Esophagus muscularis mucosa (tissue), 4 donors: ENCODE results near the gene KTN1. TPM values are rescaled to one million over a fixed set of nuclear protein-coding genes. Genes with fewer than 3 reads are reported as not detected.

Source experiments
- DNase-seq: peaks from one replicate; pipeline ENCODE4 v3.0.0-alpha.2; 2017; ENCODE audit errors: extremely low spot score
- H3K27ac ChIP-seq, 4 donors: fragments of 200-600 bp; sonication (generic); replicated peaks in 1 of 4; 1 replicate in 3 of 4; 2 replicates in 1 of 4; pipeline ENCODE4 v1.5.1; 2016 to 2019; ENCODE audit warnings: mild to moderate bottlenecking in 1 of 4
- H3K27me3 ChIP-seq, 4 donors: fragments of 200-600 bp; sonication (generic); one replicate each; pipeline versions ENCODE4 v1.5.1 to v1.6.0; 2016 to 2019
- H3K36me3 ChIP-seq, 4 donors: fragments of 200-600 bp; sonication (generic); one replicate each; pipeline ENCODE4 v1.5.1; 2016 to 2019
- H3K4me1 ChIP-seq, 4 donors: fragments of 200-600 bp; sonication (generic); one replicate each; pipeline ENCODE4 v1.5.1; 2016 to 2019
- H3K4me3 ChIP-seq, 4 donors: fragments of 200-600 bp; sonication (generic); 1 replicate in 2 of 4; 2 replicates in 2 of 4; pipeline ENCODE4 v1.5.1; 2016 to 2019; ENCODE audit warnings: mild to moderate bottlenecking in 4 of 4, moderate library complexity in 1 of 4
- H3K9me3 ChIP-seq, 4 donors: fragments of 200-600 bp; sonication (generic); 1 replicate in 3 of 4; 2 replicates in 1 of 4; pipeline ENCODE4 v1.5.1; 2016 to 2019
- EP300 ChIP-seq: sonication (generic); formaldehyde crosslinking; IDR thresholded peaks from one replicate; pipeline ENCODE4 v1.6.1; 2017; ENCODE audit warnings: antibody characterized with exemption
- POLR2A ChIP-seq: fragments of 450-650 bp; IDR thresholded peaks from one replicate; pipeline ENCODE4 v1.6.1; 2017; ENCODE audit warnings: antibody characterized with exemption, moderate library complexity, mild to moderate bottlenecking, low read depth
- POLR2AphosphoS5 ChIP-seq, 2 donors: sonication (generic); formaldehyde crosslinking; IDR thresholded peaks; one replicate each; pipeline ENCODE4 v1.6.1; 2017; ENCODE audit warnings: antibody characterized with exemption in 2 of 2
- WGBS: methylation state at CpG from one replicate; pipeline ENCODE4 v1.1.5; 2018; 5-methylcytosine and 5-hydroxymethylcytosine counted together
- intact Hi-C: fragments of 100-400 bp; cut with DNase I; formaldehyde crosslinking; loops from one replicate; pipeline ENCODE4 v1.15.1; 2023
- total RNA-seq, 4 donors: library from RNA; depleted of rRNA; stranded (reverse); fragments of >200 nt; gene quantifications; one replicate each; pipeline versions ENCODE4 v1.1.0 to v1.2.1, GENCODE V29; 2016
- TF ChIP-seq, protein P1 (sequence below), 3 experiments: fragments of 200-600 bp in 2 of 3; fragments of 450-650 bp in 1 of 3; sonication (generic) in 2 of 3; IDR thresholded peaks; one replicate each; pipeline ENCODE4 v1.5.1; 2017 to 2019; ENCODE audit warnings: antibody characterized with exemption in 3 of 3, mild to moderate bottlenecking in 2 of 3, moderate library complexity in 1 of 3

Gene KTN1
- total RNA-seq, 4 donors from 2014 or later, result 137 to 151 (median 146) TPM

DNA sequence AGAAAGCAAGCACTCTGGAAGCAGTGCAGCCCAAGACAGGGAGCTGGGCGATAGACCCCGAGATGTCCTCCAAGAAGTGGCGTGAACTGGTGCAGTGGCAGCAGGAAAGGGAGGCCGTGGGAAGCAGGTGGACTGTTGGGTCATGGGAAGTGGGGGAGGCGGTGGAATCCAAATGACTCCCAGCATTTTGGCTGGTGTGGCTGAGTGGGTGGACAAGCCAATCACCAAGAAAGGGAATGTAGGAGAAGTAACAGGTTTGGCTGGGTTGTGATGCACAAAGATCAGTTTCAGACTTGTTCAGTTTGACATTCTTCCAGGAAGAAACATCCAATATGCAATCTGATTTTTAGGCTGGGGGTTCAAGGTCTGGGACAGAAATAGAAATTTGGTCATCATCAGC lies 46.0 kb upstream of the KTN1 start:
- no peak overlapping the region for H3K4me3 ChIP-seq
- H3K36me3 ChIP-seq, result no peaks in the 10 kb centered on the region
- WGBS, result 62% methylated on average over 5 of the region's 5 CpGs
- DNase-seq, result no peak
- no peaks in the 10 kb centered on the region for H3K27me3 ChIP-seq
- no peak for TF ChIP-seq EP300
- TF ChIP-seq POLR2A, result no peak
- TF ChIP-seq, protein P1, sequence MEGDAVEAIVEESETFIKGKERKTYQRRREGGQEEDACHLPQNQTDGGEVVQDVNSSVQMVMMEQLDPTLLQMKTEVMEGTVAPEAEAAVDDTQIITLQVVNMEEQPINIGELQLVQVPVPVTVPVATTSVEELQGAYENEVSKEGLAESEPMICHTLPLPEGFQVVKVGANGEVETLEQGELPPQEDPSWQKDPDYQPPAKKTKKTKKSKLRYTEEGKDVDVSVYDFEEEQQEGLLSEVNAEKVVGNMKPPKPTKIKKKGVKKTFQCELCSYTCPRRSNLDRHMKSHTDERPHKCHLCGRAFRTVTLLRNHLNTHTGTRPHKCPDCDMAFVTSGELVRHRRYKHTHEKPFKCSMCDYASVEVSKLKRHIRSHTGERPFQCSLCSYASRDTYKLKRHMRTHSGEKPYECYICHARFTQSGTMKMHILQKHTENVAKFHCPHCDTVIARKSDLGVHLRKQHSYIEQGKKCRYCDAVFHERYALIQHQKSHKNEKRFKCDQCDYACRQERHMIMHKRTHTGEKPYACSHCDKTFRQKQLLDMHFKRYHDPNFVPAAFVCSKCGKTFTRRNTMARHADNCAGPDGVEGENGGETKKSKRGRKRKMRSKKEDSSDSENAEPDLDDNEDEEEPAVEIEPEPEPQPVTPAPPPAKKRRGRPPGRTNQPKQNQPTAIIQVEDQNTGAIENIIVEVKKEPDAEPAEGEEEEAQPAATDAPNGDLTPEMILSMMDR (IDR thresholded peaks at IDR 0.05), result no peak
- no peak for TF ChIP-seq POLR2AphosphoS5 (IDR thresholded peaks at IDR 0.05)
- intact Hi-C loops, result no loop called here
- no peaks in the 10 kb centered on the region for H3K4me1 ChIP-seq
- H3K9me3 ChIP-seq, result peaks cover 0 to 9% (median 2%) of the 10 kb centered on the region in 4 donors
- no peak overlapping the region for H3K27ac ChIP-seq

DNA sequence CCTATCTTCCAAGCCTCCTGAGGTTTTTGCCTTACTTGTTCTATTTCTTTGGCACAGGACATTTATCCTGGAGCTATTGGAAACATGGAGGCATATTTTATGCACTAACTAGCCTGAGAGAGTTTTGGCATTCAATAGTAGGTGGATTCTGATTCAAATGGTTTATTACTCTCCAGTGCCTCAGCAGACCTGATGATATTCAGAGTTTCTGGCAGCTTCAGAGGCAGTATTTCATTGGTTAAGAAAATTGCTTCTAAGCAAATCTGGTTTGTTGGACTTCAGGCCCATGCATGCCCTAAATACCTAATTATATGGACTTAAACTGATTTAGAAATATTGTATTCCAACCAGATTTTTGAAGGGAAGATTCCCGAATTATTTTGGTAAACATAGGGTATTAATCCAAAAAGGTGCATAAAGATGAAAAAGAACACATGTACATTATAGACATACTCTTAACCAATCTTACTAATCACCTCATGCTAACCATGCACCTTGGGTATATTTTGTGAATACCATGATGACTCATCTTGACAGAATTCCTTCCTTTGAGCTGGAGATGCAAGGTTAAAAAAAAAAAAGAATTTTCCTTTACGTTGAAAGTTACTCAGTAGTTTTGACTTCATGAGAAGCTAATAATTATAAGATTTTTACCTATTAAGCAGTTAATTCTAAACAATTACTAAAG lies 44.3 kb upstream of the KTN1 start:
- WGBS, result 89% methylated on average over 2 of the region's 2 CpGs
- DNase-seq, result no peak
- no peak overlapping the region for H3K27ac ChIP-seq

DNA sequence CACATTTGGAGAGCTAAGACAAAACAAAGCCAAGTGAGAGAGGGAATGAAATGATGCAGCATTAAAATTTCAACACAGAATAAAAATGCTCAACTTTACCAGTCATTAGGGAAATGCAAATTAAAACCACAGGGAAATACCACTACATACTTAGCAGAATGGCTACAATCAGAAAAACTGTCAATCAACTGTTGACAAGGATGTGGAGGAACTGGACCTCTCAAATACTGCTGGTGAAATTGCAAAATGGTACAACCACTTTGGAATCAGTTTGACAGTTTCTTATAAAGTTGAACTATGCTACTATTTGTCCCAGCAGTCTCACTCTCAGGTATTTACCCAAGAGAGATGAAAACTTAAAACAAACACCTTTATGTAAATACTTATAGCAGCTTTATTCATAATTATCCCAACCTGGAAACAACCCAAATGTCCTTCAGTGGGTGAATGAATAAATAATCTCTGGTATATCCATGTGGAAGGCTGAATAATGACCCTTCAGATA lies 43.8 kb upstream of the KTN1 start:
- intact Hi-C loops, result no loop called here
- H3K27ac ChIP-seq, result no peak overlapping the region
- DNase-seq, result no peak
- H3K4me3 ChIP-seq, result no peak overlapping the region
- H3K4me1 ChIP-seq, result no peaks in the 10 kb centered on the region
- peaks cover 0 to 9% (median 2%) of the 10 kb centered on the region in 4 donors for H3K9me3 ChIP-seq
- H3K27me3 ChIP-seq, result no peaks in the 10 kb centered on the region
- TF ChIP-seq, protein P1 (IDR thresholded peaks at IDR 0.05), result no peak
- TF ChIP-seq EP300, result no peak
- no peak for TF ChIP-seq POLR2AphosphoS5 (IDR thresholded peaks at IDR 0.05)
- no peak for TF ChIP-seq POLR2A
- no peaks in the 10 kb centered on the region for H3K36me3 ChIP-seq

More for the DNA sequence above, 44.3 kb upstream of the KTN1 start:
- Histone ChIP-seq H3K27me3 (no peaks in the 10 kb centered on the region), H3K4me3 (no peak overlapping the region), H3K36me3 (no peaks in the 10 kb centered on the region), H3K9me3 (peaks cover 0 to 9% (median 2%) of the 10 kb centered on the region in 4 donors), H3K4me1 (no peaks in the 10 kb centered on the region)
- no peak for TF ChIP-seq EP300
- TF ChIP-seq POLR2A, result no peak
- no peak for TF ChIP-seq POLR2AphosphoS5 (IDR thresholded peaks at IDR 0.05)
- TF ChIP-seq, protein P1 (IDR thresholded peaks at IDR 0.05), result no peak
- intact Hi-C loops, result no loop called here

DNA sequence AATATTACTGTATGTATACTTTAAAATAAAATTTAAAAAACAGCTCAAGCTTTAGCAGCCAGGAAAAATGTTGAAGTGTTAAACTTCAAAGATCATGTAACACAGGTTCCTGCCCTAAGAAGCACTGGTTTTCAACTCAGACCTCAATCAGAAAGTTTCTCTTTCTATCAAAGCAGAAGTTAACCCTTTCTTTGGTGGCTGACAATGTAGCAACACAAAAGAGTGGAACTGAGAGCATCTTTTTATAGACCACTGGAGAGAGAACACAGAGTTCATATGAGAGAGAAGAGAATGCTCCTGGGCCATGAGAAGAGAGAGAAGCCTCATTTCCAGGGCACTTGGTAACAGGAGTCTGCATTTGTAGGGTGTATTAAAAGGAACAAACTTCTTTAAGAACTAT lies 42.2 kb upstream of the KTN1 start:
- Histone ChIP-seq H3K4me3 (no peak overlapping the region), H3K36me3 (no peaks in the 10 kb centered on the region), H3K27ac (no peak overlapping the region), H3K9me3 (peaks cover 0 to 9% (median 2%) of the 10 kb centered on the region in 4 donors), H3K4me1 (no peaks in the 10 kb centered on the region), H3K27me3 (no peaks in the 10 kb centered on the region)
- intact Hi-C loops, result no loop called here
- DNase-seq, result no peak
- TF ChIP-seq, protein P1 (IDR thresholded peaks at IDR 0.05), result no peak
- TF ChIP-seq POLR2AphosphoS5 (IDR thresholded peaks at IDR 0.05) (no peak), POLR2A (no peak), EP300 (no peak)

DNA sequence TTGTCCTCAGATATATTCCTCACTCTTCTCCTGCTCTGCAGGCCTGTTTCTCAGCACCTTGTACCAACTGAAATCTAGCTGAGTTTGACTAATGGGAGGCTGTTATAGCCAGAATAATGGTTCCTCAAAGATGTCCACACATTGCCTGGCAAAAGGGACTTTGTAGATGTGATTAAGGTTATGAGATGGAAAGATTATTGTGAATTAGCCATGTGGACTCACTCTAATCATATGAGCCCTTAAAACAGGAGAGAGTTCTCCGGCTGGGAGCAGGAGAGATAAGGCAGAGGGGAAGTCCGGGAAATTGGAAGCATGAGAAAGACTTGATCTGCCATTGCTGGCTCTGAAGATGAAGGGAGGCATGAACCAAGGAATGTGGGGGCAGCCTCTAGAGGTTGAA lies 40.0 kb upstream of the KTN1 start:
- TF ChIP-seq POLR2A (no peak), POLR2AphosphoS5 (IDR thresholded peaks at IDR 0.05) (no peak), EP300 (no peak)
- TF ChIP-seq, protein P1 (IDR thresholded peaks at IDR 0.05), result no peak
- H3K4me1 ChIP-seq, result no peaks in the 10 kb centered on the region
- H3K27me3 ChIP-seq, result no peaks in the 10 kb centered on the region
- intact Hi-C loops, result no loop called here
- no peak overlapping the region for H3K27ac ChIP-seq
- no peaks in the 10 kb centered on the region for H3K36me3 ChIP-seq
- H3K9me3 ChIP-seq, result peaks cover 0 to 9% (median 2%) of the 10 kb centered on the region in 4 donors
- H3K4me3 ChIP-seq, result no peak overlapping the region
- DNase-seq, result no peak
- WGBS, result 89% methylated on average over 2 of the region's 2 CpGs
